OCI-LY1 (cell line): ENCODE results near the gene PIP4K2A.

Experiments used
- H2AFZ ChIP-seq: fragments of 200-600 bp; sonication (generic), shearing (Covaris generic); 2 replicates; pipeline ENCODE4 v1.6.0; 2014; ENCODE audit warnings: antibody characterized with exemption, mild to moderate bottlenecking, low read length
- H3F3A ChIP-seq: fragments of 200-600 bp; sonication (generic), shearing (Covaris generic); 2 replicates; pipeline ENCODE4 v1.6.0; 2014; ENCODE audit warnings: mild to moderate bottlenecking, antibody characterized with exemption, low read length, moderate library complexity; ENCODE audit not compliant: insufficient read depth
- H3K27ac ChIP-seq: fragments of 200-600 bp; sonication (generic); 2 replicates; pipeline ENCODE4 v1.5.1; 2014; ENCODE audit warnings: low read length, mixed run types, mild to moderate bottlenecking, low read depth; ENCODE audit not compliant: poor library complexity, severe bottlenecking
- H3K27me3 ChIP-seq: fragments of 200-600 bp; sonication (generic); 2 replicates; pipeline ENCODE4 v1.6.0; 2014; ENCODE audit warnings: antibody characterized with exemption, mild to moderate bottlenecking, low read length, moderate library complexity; ENCODE audit not compliant: insufficient read depth
- H3K36me3 ChIP-seq: fragments of 200-600 bp; sonication (generic); 2 replicates; pipeline ENCODE4 v1.6.1; 2014; ENCODE audit warnings: mild to moderate bottlenecking, antibody characterized with exemption, low read length, moderate library complexity, mixed read lengths; ENCODE audit not compliant: insufficient read depth
- H3K4me1 ChIP-seq: fragments of 200-600 bp; sonication (generic); 2 replicates; pipeline ENCODE4 v1.5.1; 2014; ENCODE audit warnings: mild to moderate bottlenecking, low read length, moderate library complexity; ENCODE audit not compliant: insufficient read depth, severe bottlenecking
- H3K4me2 ChIP-seq: fragments of 200-600 bp; sonication (generic), shearing (Covaris generic); 2 replicates; pipeline ENCODE4 v1.6.1; 2014; ENCODE audit warnings: low read length
- H3K4me3 ChIP-seq: fragments of 200-600 bp; sonication (generic); 2 replicates; pipeline ENCODE4 v1.5.1; 2014; ENCODE audit warnings: low read length, low read depth, mild to moderate bottlenecking, mixed read lengths; ENCODE audit not compliant: poor library complexity, severe bottlenecking
- H3K79me2 ChIP-seq: fragments of 200-600 bp; shearing (Covaris generic); 2 replicates; pipeline ENCODE4 v1.6.1; 2016; ENCODE audit warnings: mixed run types, low read length, mixed read lengths; ENCODE audit not compliant: insufficient read depth
- H3K9ac ChIP-seq: fragments of 200-600 bp; sonication (generic), shearing (Covaris generic); 2 replicates; pipeline ENCODE4 v1.6.1; 2014; ENCODE audit warnings: mild to moderate bottlenecking, low read length, mixed read lengths
- H3K9me2 ChIP-seq: fragments of 200-600 bp; sonication (generic), shearing (Covaris generic); 2 replicates; pipeline ENCODE4 v1.6.1; 2014; ENCODE audit warnings: low read depth, mild to moderate bottlenecking, low read length, mixed read lengths
- H3K9me3 ChIP-seq: fragments of 200-600 bp; shearing (Covaris generic); 2 replicates; pipeline ENCODE4 v1.6.1; 2014; ENCODE audit warnings: low read length, mixed read lengths
- H4K20me1 ChIP-seq: fragments of 200-600 bp; sonication (generic), shearing (Covaris generic); 2 replicates; pipeline ENCODE4 v1.6.0; 2016; ENCODE audit warnings: mild to moderate bottlenecking, low read length; ENCODE audit not compliant: insufficient read depth
- EZH2 ChIP-seq: fragments of 200-600 bp; sonication (generic), shearing (Covaris generic); IDR thresholded peaks from 2 replicates; pipeline ENCODE4 v1.8.0; 2017; ENCODE audit warnings: borderline replicate concordance, mixed run types, mild to moderate bottlenecking, antibody characterized with exemption, low read length, moderate library complexity, mixed read lengths
- TF ChIP-seq, protein P1 (sequence below): fragments of 200-600 bp; sonication (generic), shearing (Covaris generic); IDR thresholded peaks from 2 replicates; pipeline ENCODE4 v1.5.1; 2017; ENCODE audit warnings: mild to moderate bottlenecking, antibody characterized with exemption, low read length, moderate library complexity, mixed read lengths

PIP4K2A gene

DNA sequence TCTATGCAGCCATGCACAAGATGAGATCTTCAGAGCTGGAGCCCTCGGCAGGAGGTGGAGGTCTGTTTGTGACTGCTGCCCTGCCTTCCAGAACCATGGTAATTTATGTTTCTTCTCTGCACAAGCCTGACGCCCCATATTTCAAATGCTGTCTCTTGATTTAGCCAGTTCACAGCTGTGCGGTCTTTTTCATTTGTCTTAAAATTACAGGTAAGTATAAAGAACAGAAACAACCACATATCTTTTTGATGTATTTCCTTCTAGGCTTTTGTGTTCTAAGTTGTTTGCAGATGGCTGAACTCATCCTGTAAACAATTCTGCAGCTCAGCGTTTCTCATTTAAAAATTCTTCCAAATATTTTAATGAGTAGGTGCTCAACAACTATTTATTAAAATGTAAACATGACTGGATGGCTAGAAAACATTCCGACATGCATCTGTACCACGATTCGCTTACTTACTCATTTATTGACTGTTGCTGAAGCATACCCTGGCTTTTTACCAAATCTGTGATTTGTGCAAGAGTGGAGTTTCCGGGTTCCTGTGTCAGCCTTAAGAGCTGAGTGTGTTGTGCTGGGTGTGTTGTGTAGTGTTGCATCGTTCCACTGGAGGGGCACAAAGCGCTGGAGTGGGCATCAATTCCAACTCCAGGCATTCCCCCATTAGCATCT lies 58.9 kb downstream of the PIP4K2A start:
- H3K4me1 ChIP-seq: no peaks in the 10 kb centered on the region
- H2AFZ ChIP-seq: no peak overlapping the region

DNA sequence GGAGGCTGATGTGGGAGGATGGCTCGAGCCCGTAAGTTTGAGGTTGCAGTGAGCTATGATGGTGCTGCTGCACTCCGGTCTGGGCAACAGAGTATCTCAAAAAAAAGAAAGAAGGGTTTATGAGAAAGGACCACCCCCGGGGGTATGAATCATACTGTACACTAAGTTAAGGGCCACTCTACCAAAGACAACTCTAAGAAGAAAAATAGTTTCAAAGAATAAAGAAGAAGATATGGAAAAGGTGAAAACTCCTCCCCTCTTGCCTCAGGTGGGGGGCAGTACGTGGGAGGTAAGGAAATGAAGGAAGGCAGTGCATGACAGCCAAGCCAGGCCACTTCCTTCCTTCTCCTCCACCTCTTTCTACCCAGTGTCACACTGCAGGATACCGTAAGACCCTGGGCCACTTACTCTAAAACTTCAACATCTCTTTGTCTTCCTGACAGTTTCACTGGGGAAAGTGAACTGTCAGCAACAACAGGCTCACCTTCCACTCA lies 61.3 kb downstream of the PIP4K2A start:
- Histone ChIP-seq H2AFZ (no peak overlapping the region), H3K4me1 (no peaks in the 10 kb centered on the region), H3K4me3 (no peak overlapping the region), H3K36me3 (no peaks in the 10 kb centered on the region), H3F3A (no peaks in the 10 kb centered on the region), H3K9me3 (no peaks in the 10 kb centered on the region), H3K27ac (no peak overlapping the region), H4K20me1 (no peaks in the 10 kb centered on the region), H3K9ac (no peak overlapping the region), H3K79me2 (no peaks in the 10 kb centered on the region), H3K27me3 (no peaks in the 10 kb centered on the region), H3K9me2 (no peaks in the 10 kb centered on the region), H3K4me2 (no peak overlapping the region)
- no peak for TF ChIP-seq EZH2
- TF ChIP-seq, protein P1, sequence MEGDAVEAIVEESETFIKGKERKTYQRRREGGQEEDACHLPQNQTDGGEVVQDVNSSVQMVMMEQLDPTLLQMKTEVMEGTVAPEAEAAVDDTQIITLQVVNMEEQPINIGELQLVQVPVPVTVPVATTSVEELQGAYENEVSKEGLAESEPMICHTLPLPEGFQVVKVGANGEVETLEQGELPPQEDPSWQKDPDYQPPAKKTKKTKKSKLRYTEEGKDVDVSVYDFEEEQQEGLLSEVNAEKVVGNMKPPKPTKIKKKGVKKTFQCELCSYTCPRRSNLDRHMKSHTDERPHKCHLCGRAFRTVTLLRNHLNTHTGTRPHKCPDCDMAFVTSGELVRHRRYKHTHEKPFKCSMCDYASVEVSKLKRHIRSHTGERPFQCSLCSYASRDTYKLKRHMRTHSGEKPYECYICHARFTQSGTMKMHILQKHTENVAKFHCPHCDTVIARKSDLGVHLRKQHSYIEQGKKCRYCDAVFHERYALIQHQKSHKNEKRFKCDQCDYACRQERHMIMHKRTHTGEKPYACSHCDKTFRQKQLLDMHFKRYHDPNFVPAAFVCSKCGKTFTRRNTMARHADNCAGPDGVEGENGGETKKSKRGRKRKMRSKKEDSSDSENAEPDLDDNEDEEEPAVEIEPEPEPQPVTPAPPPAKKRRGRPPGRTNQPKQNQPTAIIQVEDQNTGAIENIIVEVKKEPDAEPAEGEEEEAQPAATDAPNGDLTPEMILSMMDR: no peak

More for the DNA sequence above, 58.9 kb downstream of the PIP4K2A start:
- Histone ChIP-seq H3K4me2 (no peak overlapping the region), H3K9ac (no peak overlapping the region), H3K27me3 (no peaks in the 10 kb centered on the region), H3F3A (no peaks in the 10 kb centered on the region), H3K36me3 (no peaks in the 10 kb centered on the region), H3K4me3 (no peak overlapping the region), H3K27ac (no peak overlapping the region), H4K20me1 (no peaks in the 10 kb centered on the region), H3K9me2 (no peaks in the 10 kb centered on the region), H3K79me2 (no peaks in the 10 kb centered on the region), H3K9me3 (no peaks in the 10 kb centered on the region)
- TF ChIP-seq EZH2: no peak
- TF ChIP-seq, protein P1: no peak

DNA sequence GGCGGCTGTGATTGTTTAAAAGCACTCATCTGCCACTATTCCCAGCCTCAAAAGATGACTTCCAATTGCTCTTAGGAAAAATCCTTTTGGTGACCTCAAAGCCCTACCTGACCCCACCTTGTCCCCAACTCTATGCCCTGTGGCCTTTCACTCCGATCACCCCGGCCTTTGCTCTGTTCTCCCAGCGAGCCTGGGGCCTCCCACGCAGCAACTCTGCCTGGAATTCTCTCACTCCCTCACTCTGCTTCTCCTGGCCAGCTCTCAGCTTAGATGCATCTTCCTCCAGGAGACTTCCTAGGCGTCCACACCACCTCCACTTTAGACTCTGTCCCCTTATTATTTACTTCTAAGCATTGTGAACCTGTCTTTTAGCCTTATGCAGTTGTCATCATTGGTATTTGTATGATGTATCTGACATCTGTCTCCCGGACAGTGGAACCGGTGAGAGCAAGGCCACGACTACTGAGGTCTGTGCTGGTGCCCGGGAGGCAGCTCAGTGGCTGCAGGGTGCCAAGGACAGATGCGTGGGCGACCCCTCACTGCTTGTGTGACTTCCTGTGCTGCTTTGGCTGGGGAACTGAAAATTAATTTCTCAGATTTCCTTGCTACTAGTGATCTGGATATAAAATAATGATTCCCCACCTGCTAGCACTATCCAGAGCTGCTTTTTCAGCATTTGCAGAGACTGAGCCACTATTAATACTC lies 63.0 kb downstream of the PIP4K2A start:
- no peak overlapping the region for H3K9ac ChIP-seq

More for the DNA sequence above, 63.0 kb downstream of the PIP4K2A start:
- Histone ChIP-seq H3K27ac (no peak overlapping the region), H3F3A (no peaks in the 10 kb centered on the region), H3K9me3 (no peaks in the 10 kb centered on the region), H3K79me2 (no peaks in the 10 kb centered on the region), H3K4me1 (no peaks in the 10 kb centered on the region), H2AFZ (no peak overlapping the region), H3K27me3 (no peaks in the 10 kb centered on the region), H4K20me1 (no peaks in the 10 kb centered on the region), H3K4me3 (no peak overlapping the region), H3K4me2 (no peak overlapping the region), H3K9me2 (no peaks in the 10 kb centered on the region), H3K36me3 (no peaks in the 10 kb centered on the region)
- TF ChIP-seq, protein P1: no peak
